ENCODE results near the gene UBAP2. TPM values are rescaled to one million over a fixed set of nuclear protein-coding genes. Genes with fewer than 3 reads are reported as not detected.

Gene UBAP2
- total RNA-seq, 1 donor from 2014 or later, result 33.4 TPM

DNA sequence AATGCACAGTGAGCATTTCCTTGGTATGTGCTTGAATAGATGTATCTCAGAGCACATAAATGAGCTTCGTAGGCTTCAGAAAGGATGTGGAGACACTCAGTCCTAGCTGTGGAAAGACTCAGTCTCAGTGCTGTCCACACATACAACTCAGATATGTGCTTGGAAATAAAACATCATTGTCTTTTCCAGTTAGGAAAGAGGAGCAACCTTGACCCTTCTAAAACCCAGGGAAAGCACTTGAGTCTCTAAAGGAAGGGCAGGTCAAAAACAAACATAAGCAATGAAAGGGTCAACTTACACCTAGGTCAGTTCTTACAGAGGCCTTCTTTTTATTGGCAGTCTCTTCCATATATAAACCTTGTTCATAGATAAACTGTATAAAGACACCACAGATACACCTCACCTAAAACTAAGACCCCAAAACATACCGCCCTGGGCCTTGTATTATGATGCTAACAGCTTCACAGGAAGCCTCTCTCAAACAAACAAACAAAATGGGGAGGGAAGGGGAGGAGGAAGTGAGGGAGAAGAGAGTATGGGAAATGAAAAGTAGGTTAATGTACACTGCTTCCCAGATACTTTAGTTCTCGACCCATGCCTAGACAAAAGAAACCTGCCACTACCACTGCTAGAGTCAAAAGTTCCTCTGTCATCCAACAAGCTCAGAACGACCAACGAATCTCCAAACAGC is 114.4 kb downstream of the UBAP2 start:
- Mint-ChIP-seq H3K27ac (no peak overlapping the region), H3K27me3 (no peaks in the 10 kb centered on the region), H3K9me3 (no peaks in the 10 kb centered on the region), H3K4me1 (no peaks in the 10 kb centered on the region), H3K4me3 (no peak overlapping the region), H3K36me3 (ENCODE audit: low read depth) (peaks cover 75% of the 10 kb centered on the region)
- ChIA-PET POLR2A (no interaction called here), CTCF (interaction anchor here (1.4 kb wide), 1 partner anchor 310 kb away, joined by 3 read pairs; no protein-coding TSS in a partner anchor)
- TF ChIP-seq, protein P1, sequence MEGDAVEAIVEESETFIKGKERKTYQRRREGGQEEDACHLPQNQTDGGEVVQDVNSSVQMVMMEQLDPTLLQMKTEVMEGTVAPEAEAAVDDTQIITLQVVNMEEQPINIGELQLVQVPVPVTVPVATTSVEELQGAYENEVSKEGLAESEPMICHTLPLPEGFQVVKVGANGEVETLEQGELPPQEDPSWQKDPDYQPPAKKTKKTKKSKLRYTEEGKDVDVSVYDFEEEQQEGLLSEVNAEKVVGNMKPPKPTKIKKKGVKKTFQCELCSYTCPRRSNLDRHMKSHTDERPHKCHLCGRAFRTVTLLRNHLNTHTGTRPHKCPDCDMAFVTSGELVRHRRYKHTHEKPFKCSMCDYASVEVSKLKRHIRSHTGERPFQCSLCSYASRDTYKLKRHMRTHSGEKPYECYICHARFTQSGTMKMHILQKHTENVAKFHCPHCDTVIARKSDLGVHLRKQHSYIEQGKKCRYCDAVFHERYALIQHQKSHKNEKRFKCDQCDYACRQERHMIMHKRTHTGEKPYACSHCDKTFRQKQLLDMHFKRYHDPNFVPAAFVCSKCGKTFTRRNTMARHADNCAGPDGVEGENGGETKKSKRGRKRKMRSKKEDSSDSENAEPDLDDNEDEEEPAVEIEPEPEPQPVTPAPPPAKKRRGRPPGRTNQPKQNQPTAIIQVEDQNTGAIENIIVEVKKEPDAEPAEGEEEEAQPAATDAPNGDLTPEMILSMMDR (IDR thresholded peaks at IDR 0.05), result no peak
- intact Hi-C loops (cut with micrococcal nuclease), result no loop called here
- ATAC-seq (ENCODE audit: low read depth), result no peak
- DNase-seq, result no peak

DNA sequence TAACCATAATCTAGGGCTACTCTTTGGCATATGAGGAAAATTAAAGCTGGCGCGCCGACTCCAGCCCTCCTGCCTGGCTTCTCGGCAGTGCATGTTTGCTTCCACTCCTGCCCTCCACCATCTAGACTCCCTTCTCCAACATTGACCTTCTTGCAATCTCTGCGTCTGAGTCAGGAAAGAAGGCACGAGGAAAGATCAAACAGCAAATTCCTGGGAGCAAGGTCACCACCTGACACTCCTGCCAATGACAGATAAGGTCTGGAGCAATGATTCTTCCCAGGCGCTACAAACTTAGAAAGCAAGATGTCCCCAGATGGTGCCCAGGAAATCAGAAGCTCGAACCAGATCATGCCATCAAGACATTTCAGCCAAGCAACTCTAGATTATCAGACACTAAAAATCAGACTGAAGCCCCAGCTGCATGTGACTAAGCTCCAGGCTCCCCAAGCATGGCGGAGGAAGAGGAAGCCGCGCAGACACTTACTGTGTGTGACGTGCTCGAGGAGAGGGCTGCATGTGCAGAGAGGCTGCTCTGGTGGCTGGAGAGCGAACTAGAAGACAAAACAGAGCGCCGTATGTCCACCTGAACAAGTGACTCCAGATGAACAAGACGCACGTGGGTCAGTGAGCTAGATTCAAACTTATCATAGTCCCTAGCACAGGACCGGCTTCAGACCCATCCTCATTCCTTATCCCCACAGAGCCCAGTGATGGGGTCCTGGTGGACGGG is 116.4 kb downstream of the UBAP2 start:
- intact Hi-C loops (cut with micrococcal nuclease), result no loop called here
- no peak for ATAC-seq (ENCODE audit: low read depth)
- Mint-ChIP-seq H3K36me3 (ENCODE audit: low read depth) (peaks cover 89% of the 10 kb centered on the region), H3K27me3 (no peaks in the 10 kb centered on the region), H3K4me3 (no peak overlapping the region), H3K4me1 (no peaks in the 10 kb centered on the region), H3K9me3 (no peaks in the 10 kb centered on the region), H3K27ac (no peak overlapping the region)
- POLR2A ChIA-PET, result no interaction called here
- no peak for DNase-seq
- CTCF ChIA-PET, result no interaction called here
- TF ChIP-seq, protein P1 (IDR thresholded peaks at IDR 0.05), result no peak

DNA sequence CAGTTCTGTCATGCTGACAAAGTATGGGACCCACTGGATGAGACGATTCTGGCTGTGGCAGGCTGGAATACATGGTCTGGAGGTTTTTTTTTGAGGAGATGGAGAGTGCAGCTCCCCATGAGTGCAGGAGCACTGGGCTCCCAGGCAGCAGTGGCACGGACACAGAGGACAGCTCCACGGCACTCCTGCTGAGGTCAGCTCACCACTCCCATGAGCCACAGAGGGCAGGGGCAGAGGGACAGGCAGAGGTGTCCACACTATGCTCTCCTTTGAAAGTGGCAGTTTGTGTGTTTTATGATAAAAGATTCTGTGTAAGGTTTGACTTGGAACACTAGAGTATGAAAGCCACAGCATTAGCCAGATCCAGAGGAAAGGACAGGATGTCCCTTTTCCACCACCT is 117.4 kb downstream of the UBAP2 start:
- no peak overlapping the region for H3K27ac Mint-ChIP-seq
- ChIA-PET CTCF (no interaction called here), POLR2A (no interaction called here)
- no peak for DNase-seq
- H3K36me3 Mint-ChIP-seq (ENCODE audit: low read depth), result peaks cover 89% of the 10 kb centered on the region
- H3K4me1 Mint-ChIP-seq, result no peaks in the 10 kb centered on the region
- intact Hi-C loops (cut with micrococcal nuclease), result no loop called here
- TF ChIP-seq, protein P1 (IDR thresholded peaks at IDR 0.05), result no peak
- H3K27me3 Mint-ChIP-seq, result no peaks in the 10 kb centered on the region
- ATAC-seq (ENCODE audit: low read depth), result no peak
- H3K9me3 Mint-ChIP-seq, result no peaks in the 10 kb centered on the region
- no peak overlapping the region for H3K4me3 Mint-ChIP-seq

DNA sequence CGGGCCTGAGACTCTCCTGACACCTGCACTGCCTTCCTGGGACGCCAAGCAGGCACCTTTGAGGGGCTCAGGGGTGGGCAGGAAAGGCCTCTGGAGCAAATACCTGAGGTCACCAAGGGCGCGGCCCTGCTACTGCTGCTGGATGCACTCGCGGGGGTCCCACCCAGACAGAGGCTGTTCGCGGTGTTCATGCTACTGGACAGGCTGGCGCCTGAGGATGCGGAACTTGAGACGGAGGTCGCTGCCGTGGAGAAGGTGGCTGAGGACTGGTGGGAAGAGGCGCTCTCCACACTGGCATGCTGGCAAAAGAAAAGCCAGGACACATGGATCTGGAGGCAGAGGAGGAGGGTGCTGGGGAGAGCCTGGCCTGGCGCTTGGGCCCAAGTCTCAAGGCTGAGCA is 121.0 kb downstream of the UBAP2 start:
- TF ChIP-seq, protein P1 (IDR thresholded peaks at IDR 0.05), result no peak
- intact Hi-C loops (cut with micrococcal nuclease), result no loop called here
- no peaks in the 10 kb centered on the region for H3K27me3 Mint-ChIP-seq
- ChIA-PET POLR2A (no interaction called here), CTCF (no interaction called here)
- DNase-seq, result no peak
- peaks cover 89% of the 10 kb centered on the region for H3K36me3 Mint-ChIP-seq (ENCODE audit: low read depth)
- no peak overlapping the region for H3K4me3 Mint-ChIP-seq
- H3K27ac Mint-ChIP-seq, result no peak overlapping the region
- no peaks in the 10 kb centered on the region for H3K9me3 Mint-ChIP-seq
- ATAC-seq (ENCODE audit: low read depth), result no peak
- no peaks in the 10 kb centered on the region for H3K4me1 Mint-ChIP-seq

DNA sequence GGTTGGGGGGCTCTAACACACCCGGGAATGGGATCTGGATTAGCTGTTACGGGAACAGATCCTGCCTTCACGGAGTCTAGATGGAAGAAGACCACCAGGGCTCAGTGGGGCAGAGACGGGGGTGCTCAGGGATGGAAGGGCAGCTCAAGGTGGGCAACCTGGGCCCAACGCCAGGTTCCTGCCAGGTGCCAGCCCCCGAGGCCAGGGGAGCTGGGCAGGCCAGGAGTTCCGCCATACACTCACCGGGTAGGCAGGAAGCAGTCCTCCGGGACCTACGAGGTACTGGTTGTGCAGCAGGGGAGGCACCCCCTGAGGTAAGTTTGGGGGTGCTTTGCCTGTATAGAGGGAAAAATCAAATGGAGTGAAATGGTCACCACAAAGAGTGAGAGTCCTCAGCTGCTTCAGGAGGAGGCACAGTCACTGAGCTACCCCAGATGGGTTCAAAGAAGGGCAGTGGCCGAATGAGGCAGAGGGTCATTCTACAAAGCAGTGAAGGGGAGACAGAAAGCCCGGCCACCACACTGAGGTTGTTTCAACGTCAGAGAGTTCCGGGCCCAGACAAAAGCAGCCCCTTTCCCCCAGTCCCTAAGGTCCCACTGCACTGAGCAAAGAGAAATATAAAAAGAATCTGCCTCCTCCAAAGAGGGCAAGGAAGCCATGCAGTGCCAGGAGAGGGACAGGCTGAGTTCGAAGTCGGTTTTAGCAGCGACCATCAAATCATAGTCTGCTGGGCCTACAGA is 121.8 kb downstream of the UBAP2 start:
- Mint-ChIP-seq H3K36me3 (ENCODE audit: low read depth) (peaks cover 88% of the 10 kb centered on the region), H3K27ac (no peak overlapping the region), H3K27me3 (no peaks in the 10 kb centered on the region), H3K4me3 (no peak overlapping the region), H3K4me1 (no peaks in the 10 kb centered on the region), H3K9me3 (no peaks in the 10 kb centered on the region)
- ATAC-seq (ENCODE audit: low read depth) (no peak), DNase-seq (no peak)
- ChIA-PET CTCF (no interaction called here), POLR2A (no interaction called here)
- TF ChIP-seq, protein P1 (IDR thresholded peaks at IDR 0.05), result no peak
- intact Hi-C loops (cut with micrococcal nuclease), result no loop called here

All from activated B cell treated with CpG ODN at 0.5 μM for 24 hours (primary cell).